ENCODE measurements around the gene PLXDC2. TPM values are rescaled to one million over a fixed set of nuclear protein-coding genes. Genes with fewer than 3 reads are reported as not detected.

The PLXDC2 gene
- total RNA-seq, 1 experiment from 2014 or later: 0.21 TPM

- Histone ChIP-seq H3K4me3 (ENCODE audit: low read depth in 2 of 2, low read length in 2 of 2) (no peak overlapping the region), H3K9me3 (ENCODE audit: control insufficient read depth, insufficient read depth, low read depth, low read length) (no peaks in the 10 kb centered on the region), H3K4me1 (ENCODE audit: control insufficient read depth, insufficient read depth, low read length) (no peaks in the 10 kb centered on the region), H3K27ac (ENCODE audit: low read length) (no peak overlapping the region), H3K36me3 (ENCODE audit: control insufficient read depth, insufficient read depth, low read length) (no peaks in the 10 kb centered on the region), H3K27me3 (ENCODE audit: control insufficient read depth, insufficient read depth, low read length) (no peaks in the 10 kb centered on the region)
- no TSS peak for BruUV-seq (replicated peaks)
- DNase-seq (ENCODE audit: low read depth, low spot score) (no peak), ATAC-seq (no peak)
- intact Hi-C loops (cut with micrococcal nuclease; ENCODE audit: unreplicated experiment): no loop called here
- CTCF ChIA-PET: no interaction called here
- in situ Hi-C loops (cut with HindIII; ENCODE audit: low pct_unique_long_range_greater_than_20kb, low sequenced_read_pairs): no loop called here
- TF ChIP-seq POLR2AphosphoS5 (IDR thresholded peaks at IDR 0.05; ENCODE audit: low read depth, low read length): no peak
- TF ChIP-seq SIN3A (IDR thresholded peaks at IDR 0.05; ENCODE audit: borderline replicate concordance, insufficient read depth, low read depth, low read length): no peak
- TF ChIP-seq CTCF (IDR thresholded peaks at IDR 0.05): no peak
- no peak for TF ChIP-seq REST (IDR thresholded peaks at IDR 0.05; ENCODE audit: insufficient read depth in 1 of 2, low read depth in 2 of 2, low read length in 1 of 2)
- TF ChIP-seq TCF7L2 (IDR thresholded peaks at IDR 0.05; ENCODE audit: low read depth, low read length): no peak
- POLR2A ChIA-PET: no interaction called here
Measured at GRCh38 chr10:19936289-19936688, 120.1 kb downstream of the PLXDC2 start.

GRCh38 chr10:19937989-19938388 is 121.8 kb downstream of the PLXDC2 start:
- ATAC-seq: no peak
- BruUV-seq (replicated peaks): no TSS peak
- intact Hi-C loops (cut with micrococcal nuclease; ENCODE audit: unreplicated experiment) (no loop called here), in situ Hi-C loops (cut with HindIII; ENCODE audit: low pct_unique_long_range_greater_than_20kb, low sequenced_read_pairs) (no loop called here)
- H3K27ac ChIP-seq (ENCODE audit: low read length): no peak overlapping the region
- no peaks in the 10 kb centered on the region for H3K9me3 ChIP-seq (ENCODE audit: control insufficient read depth, insufficient read depth, low read depth, low read length)
- ChIA-PET POLR2A (no interaction called here), CTCF (no interaction called here)
- no peaks in the 10 kb centered on the region for H3K27me3 ChIP-seq (ENCODE audit: control insufficient read depth, insufficient read depth, low read length)
- DNase-seq (ENCODE audit: low read depth, low spot score): no peak
- TF ChIP-seq TCF7L2 (IDR thresholded peaks at IDR 0.05; ENCODE audit: low read depth, low read length): no peak
- no peak for TF ChIP-seq REST (IDR thresholded peaks at IDR 0.05; ENCODE audit: insufficient read depth in 1 of 2, low read depth in 2 of 2, low read length in 1 of 2)
- TF ChIP-seq POLR2AphosphoS5 (IDR thresholded peaks at IDR 0.05; ENCODE audit: low read depth, low read length): no peak
- TF ChIP-seq CTCF (IDR thresholded peaks at IDR 0.05): no peak
- no peak for TF ChIP-seq SIN3A (IDR thresholded peaks at IDR 0.05; ENCODE audit: borderline replicate concordance, insufficient read depth, low read depth, low read length)
- no peaks in the 10 kb centered on the region for H3K36me3 ChIP-seq (ENCODE audit: control insufficient read depth, insufficient read depth, low read length)
- H3K4me1 ChIP-seq (ENCODE audit: control insufficient read depth, insufficient read depth, low read length): no peaks in the 10 kb centered on the region
- H3K4me3 ChIP-seq (ENCODE audit: low read depth in 2 of 2, low read length in 2 of 2): no peak overlapping the region

Data from Panc1 (cell line).